HG02840 (cell line): ENCODE measurements around the gene HSP90AB1.
A peak's percentile ranks its signal among the peaks of the same experiment; 100 is the strongest.

Source experiments
- ATAC-seq: cut with Tn5 transposase; IDR thresholded peaks from one replicate; pipeline ENCODE4 v1.9.1; 2021; ENCODE audit warnings: mild to moderate bottlenecking, moderate library complexity, moderate number of reproducible peaks; ENCODE audit not compliant: unreplicated experiment, low FRiP score

Gene HSP90AB1

GRCh38 chr6:44253307-44254101 lies 6.6 kb downstream of the HSP90AB1 start:
- no peak for ATAC-seq

- ATAC-seq = no peak
Measured at GRCh38 chr6:44254191-44255104, 7.5 kb downstream of the HSP90AB1 start.

GRCh38 chr6:44255105-44255808 lies 8.4 kb downstream of the HSP90AB1 start:
- ATAC-seq = no peak

- ATAC-seq = no peak
Measured at GRCh38 chr6:44255871-44256774, 9.2 kb downstream of the HSP90AB1 start.

- no peak for ATAC-seq
Measured at GRCh38 chr6:44256775-44257024, 9.8 kb downstream of the HSP90AB1 start.

- ATAC-seq = peak; percentile 43
Measured at GRCh38 chr6:44257025-44257752, 10.3 kb downstream of the HSP90AB1 start, which contains the start of gene SLC35B2. Gene SLC35B2, minus strand, starts transcription at chr6:44257528. Its CDS starts 118 bp downstream, at chr6:44257410.

- peak; percentile 16 for ATAC-seq
Measured at GRCh38 chr6:44257753-44258324, 10.9 kb downstream of the HSP90AB1 start.

GRCh38 chr6:44258325-44258863 lies 11.5 kb downstream of the HSP90AB1 start:
- ATAC-seq = no peak

GRCh38 chr6:44258921-44259320 lies 12.0 kb downstream of the HSP90AB1 start:
- no peak for ATAC-seq

- ATAC-seq = no peak
Measured at GRCh38 chr6:44260011-44260410, 13.1 kb downstream of the HSP90AB1 start.

- ATAC-seq = no peak
Measured at GRCh38 chr6:44260451-44261297, 13.8 kb downstream of the HSP90AB1 start.

- ATAC-seq = no peak
Measured at GRCh38 chr6:44261581-44261980, 14.7 kb downstream of the HSP90AB1 start.

GRCh38 chr6:44262467-44263353 lies 15.8 kb downstream of the HSP90AB1 start:
- ATAC-seq = no peak

- ATAC-seq = no peak
Measured at GRCh38 chr6:44263354-44264100, 16.6 kb downstream of the HSP90AB1 start.

GRCh38 chr6:44264154-44265006 lies 17.5 kb downstream of the HSP90AB1 start:
- ATAC-seq = no peak
